A673 (cell line): ENCODE results near the gene FXR2. TPM values are rescaled to one million over a fixed set of nuclear protein-coding genes. Genes with fewer than 3 reads are reported as not detected.

Experiments
- BruUV-seq: library from RNA; stranded (reverse); fragments of 400-500 nt; replicated peaks from 2 replicates; lab custom pipeline; 2021; lab: Mats Ljungman, UMichigan
- CTCF ChIA-PET: fragments of 300-600 bp; sonication (Branson Sonifier 250); formaldehyde crosslinking; loops from one replicate; lab custom pipeline; 2022; ENCODE audit warnings: antibody characterized with exemption; lab: Charles Lee
- POLR2A ChIA-PET: fragments of 300-600 bp; sonication (Branson Sonifier 250); formaldehyde crosslinking; loops from one replicate; lab custom pipeline; 2022; ENCODE audit warnings: antibody characterized with exemption; ENCODE audit not compliant: low non-redundant PET; lab: Charles Lee
- DNase-seq: peaks from one replicate; pipeline ENCODE4 v3.0.0-alpha.2; 2015; ENCODE audit warnings: low spot score
- H3K27ac ChIP-seq: fragments of 200-600 bp; sonication (generic); 2 replicates; pipeline ENCODE4 v1.5.1; 2016; ENCODE audit warnings: mixed run types, low read depth, mild to moderate bottlenecking, mixed read lengths, antibody characterized with exemption, low read length; ENCODE audit not compliant: poor library complexity, severe bottlenecking
- H3K27me3 ChIP-seq: fragments of 200-600 bp; sonication (generic); replicated peaks from 2 replicates; pipeline ENCODE4 v1.6.1; 2017; ENCODE audit warnings: mixed run types, low read depth, mild to moderate bottlenecking, mixed read lengths, antibody characterized with exemption, low read length; ENCODE audit not compliant: insufficient read depth, poor library complexity
- H3K36me3 ChIP-seq: fragments of 200-600 bp; sonication (generic); 2 replicates; pipeline ENCODE4 v1.6.1; 2016; ENCODE audit warnings: mixed run types, mild to moderate bottlenecking, mixed read lengths, antibody characterized with exemption, low read length; ENCODE audit not compliant: insufficient read depth, poor library complexity, severe bottlenecking
- H3K4me1 ChIP-seq: fragments of 200-600 bp; sonication (generic); 2 replicates; pipeline ENCODE4 v1.6.1; 2017; ENCODE audit warnings: mixed run types, mild to moderate bottlenecking, mixed read lengths, antibody characterized with exemption, low read length; ENCODE audit not compliant: insufficient read depth, poor library complexity, severe bottlenecking
- H3K4me3 ChIP-seq: fragments of 200-600 bp; sonication (generic); 2 replicates; pipeline ENCODE4 v1.5.1; 2016; ENCODE audit warnings: low read depth, mixed run types, mild to moderate bottlenecking, mixed read lengths, low read length; ENCODE audit not compliant: poor library complexity, severe bottlenecking
- H3K9me3 ChIP-seq: fragments of 200-600 bp; sonication (generic); 2 replicates; pipeline ENCODE4 v1.6.1; 2016; ENCODE audit warnings: mixed run types, low read depth, mild to moderate bottlenecking, mixed read lengths, antibody characterized with exemption, low read length; ENCODE audit not compliant: poor library complexity, severe bottlenecking
- CTCF ChIP-seq: fragments of 300-800, 200-600 bp; sonication (generic); conservative IDR thresholded peaks from 2 replicates; pipeline ENCODE4 v1.5.1; 2017; ENCODE audit warnings: low read depth, mild to moderate bottlenecking, antibody characterized with exemption, low read length, moderate library complexity, mixed read lengths
- EZH2 ChIP-seq: fragments of 200-600 bp; sonication (generic); IDR thresholded peaks from 2 replicates; pipeline ENCODE4 v1.6.1; 2017; ENCODE audit warnings: borderline replicate concordance, low read depth, mild to moderate bottlenecking, mixed read lengths, antibody characterized with exemption, low read length; ENCODE audit not compliant: poor library complexity, severe bottlenecking
- intact Hi-C: fragments of 100-400 bp; cut with micrococcal nuclease; formaldehyde crosslinking; loops from one replicate; pipeline ENCODE4 v1.10.0; 2022; ENCODE audit not compliant: unreplicated experiment
- total RNA-seq: library from RNA; stranded (reverse); gene quantifications from 2 replicates; pipeline ENCODE4 v1.2.3, GENCODE V29; 2021

The FXR2 gene
- total RNA-seq, 1 experiment from 2014 or later: 101 TPM

GRCh38 chr17:7593296-7593695 is 21.4 kb downstream of the FXR2 start:
- TF ChIP-seq EZH2: no peak
- TF ChIP-seq CTCF: no peak
- Histone ChIP-seq H3K36me3 (peaks cover 80% of the 10 kb centered on the region), H3K4me1 (no peaks in the 10 kb centered on the region), H3K27ac (no peak overlapping the region), H3K27me3 (no peaks in the 10 kb centered on the region), H3K9me3 (no peaks in the 10 kb centered on the region), H3K4me3 (no peak overlapping the region)
- ChIA-PET CTCF (no interaction called here), POLR2A (no interaction called here)
- DNase-seq: no peak
- intact Hi-C loops: no loop called here
- no TSS peak for BruUV-seq

- ChIA-PET CTCF (no interaction called here), POLR2A (no interaction called here)
- Histone ChIP-seq H3K36me3 (peaks cover 87% of the 10 kb centered on the region), H3K27ac (no peak overlapping the region), H3K27me3 (no peaks in the 10 kb centered on the region), H3K4me1 (no peaks in the 10 kb centered on the region), H3K4me3 (no peak overlapping the region), H3K9me3 (no peaks in the 10 kb centered on the region)
- BruUV-seq: TSS peak; percentile 55
- intact Hi-C loops: no loop called here
- no peak for DNase-seq
- no peak for TF ChIP-seq EZH2
- TF ChIP-seq CTCF: no peak
These were observed 22.2 kb downstream of the FXR2 start for GRCh38 chr17:7592422-7593021.

GRCh38 chr17:7591596-7591995 is 23.1 kb downstream of the FXR2 start:
- DNase-seq: no peak
- intact Hi-C loops: no loop called here
- Histone ChIP-seq H3K36me3 (peaks cover 88% of the 10 kb centered on the region), H3K27me3 (no peaks in the 10 kb centered on the region), H3K27ac (no peak overlapping the region), H3K4me3 (no peak overlapping the region), H3K4me1 (no peaks in the 10 kb centered on the region), H3K9me3 (no peaks in the 10 kb centered on the region)
- CTCF ChIA-PET: no interaction called here
- POLR2A ChIA-PET: interaction anchor here (0.6 kb wide), 1 partner anchor 59 kb away, joined by 4 read pairs; the partner anchor contains the start of gene ATP1B2
- BruUV-seq: no TSS peak
- no peak for TF ChIP-seq EZH2

DNA sequence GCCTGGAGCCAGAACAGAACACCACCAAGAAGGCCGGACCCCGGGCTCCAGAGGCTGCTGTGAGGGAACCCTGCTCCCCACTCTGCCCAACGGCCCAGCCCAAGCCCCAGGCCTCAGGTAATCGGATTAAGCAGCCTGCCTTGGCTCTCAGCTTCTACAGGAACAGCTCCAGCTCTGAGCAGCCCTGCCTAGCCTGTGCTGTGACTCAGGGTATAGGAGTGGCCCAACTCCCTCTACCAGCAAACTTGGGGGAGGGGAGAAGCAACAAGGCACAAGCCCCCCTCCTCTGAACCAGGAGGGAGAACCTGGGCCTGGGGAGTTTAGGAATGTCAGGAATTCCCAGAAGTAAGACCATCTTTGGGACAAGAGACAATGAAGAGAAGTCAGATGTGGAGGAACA is 24.0 kb downstream of the FXR2 start:
- Histone ChIP-seq H3K9me3 (no peaks in the 10 kb centered on the region), H3K4me3 (no peak overlapping the region), H3K4me1 (no peaks in the 10 kb centered on the region), H3K36me3 (peaks cover 83% of the 10 kb centered on the region), H3K27ac (peak overlapping the region; percentile 60), H3K27me3 (no peaks in the 10 kb centered on the region)
- ChIA-PET POLR2A (interaction anchor here (1.7 kb wide), 1 partner anchor 97 kb away, joined by 3 read pairs; the partner anchor contains the start of gene WRAP53), CTCF (no interaction called here)
- DNase-seq: no peak
- intact Hi-C loops: no loop called here
- no peak for TF ChIP-seq CTCF
- TF ChIP-seq EZH2: no peak
- BruUV-seq: no TSS peak
